NT2/D1 (cell line): ENCODE data around the gene ATG4C.
"Not testable (repeated sequence)": the region's sequence is repeated elsewhere in the genome, so short reads cannot be mapped to it uniquely, and the experiment has no call there.

Experiments used
- YY1 ChIP-seq: IDR thresholded peaks from 2 replicates; pipeline ENCODE4 v1.6.1; 2011; ENCODE audit not compliant: insufficient read length, insufficient read depth
- ZNF274 ChIP-seq: IDR thresholded peaks from 2 replicates; pipeline ENCODE4 v1.6.1; 2011; ENCODE audit warnings: mild to moderate bottlenecking, low read depth, low read length

GRCh38 chr1:62782544-62783212 lies 1.3 kb upstream of the ATG4C start:
- TF ChIP-seq ZNF274, YY1: not testable (repeated sequence)
